ENCODE measurements around the gene ATAD3B. TPM values are rescaled to one million over a fixed set of nuclear protein-coding genes. Genes with fewer than 3 reads are reported as not detected.

ATAD3B gene
- total RNA-seq, 1 donor from 2014 or later, result 63.0 TPM

DNA sequence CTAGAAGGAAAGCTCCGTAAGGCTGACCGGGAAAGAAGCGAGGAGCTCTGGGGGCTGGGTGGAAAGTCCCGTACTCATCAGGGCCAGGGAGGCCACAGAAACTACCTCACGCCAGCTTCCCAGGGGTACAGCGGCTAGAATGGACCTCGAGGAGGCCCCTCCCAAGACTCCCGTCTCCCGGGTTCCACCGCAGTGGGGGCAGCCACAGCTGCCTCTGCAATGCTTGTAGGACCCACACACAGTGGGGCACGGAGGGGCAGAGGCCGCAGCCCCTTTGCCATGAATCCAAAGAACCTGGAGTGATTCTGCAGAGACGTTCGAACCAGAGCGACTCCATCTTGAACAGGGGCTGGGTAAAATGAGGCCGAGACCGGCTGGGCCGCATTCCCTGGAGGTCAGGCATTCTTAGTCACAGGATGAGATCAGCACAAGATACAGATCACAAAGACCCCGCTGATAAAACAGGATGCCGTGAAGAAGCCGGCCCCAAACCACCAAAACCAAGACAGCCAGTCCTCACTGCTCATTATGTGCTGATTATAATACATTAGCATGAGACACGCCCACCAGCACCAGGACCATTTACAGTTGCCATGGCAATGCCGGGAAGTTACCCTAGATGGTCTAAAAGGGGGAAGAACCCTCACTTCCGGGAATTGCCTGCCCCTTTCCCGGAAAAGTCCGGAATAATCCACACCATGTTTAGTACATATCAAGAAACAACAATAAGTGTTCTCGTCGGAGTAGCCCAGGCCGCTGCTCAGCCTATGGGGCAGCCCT, 48.9 kb upstream of the ATAD3B start:
- H3K36me3 Mint-ChIP-seq (ENCODE audit: low read depth, unreplicated experiment), result peaks cover 3% of the 10 kb centered on the region
- Histone ChIP-seq H3K27me3 (ENCODE audit: insufficient read depth, low read length) (no peaks in the 10 kb centered on the region), H3K9me3 (ENCODE audit: insufficient read depth, low read depth, low read length) (no peaks in the 10 kb centered on the region), H2AFZ (ENCODE audit: low read depth, low read length) (peak overlapping the region; percentile 62), H3K27ac (ENCODE audit: low read depth, low read length) (no peak overlapping the region), H4K20me1 (ENCODE audit: insufficient read depth, low read length) (no peaks in the 10 kb centered on the region), H3K9ac (ENCODE audit: low read length) (no peak overlapping the region), H3K4me3 (ENCODE audit: insufficient read depth, low read depth, low read length) (no peak overlapping the region), H3K4me2 (ENCODE audit: low read length) (peak overlapping the region; percentile 16), H3K36me3 (ENCODE audit: insufficient read depth, low read length) (no peaks in the 10 kb centered on the region), H3K79me2 (ENCODE audit: insufficient read depth, low read length) (no peaks in the 10 kb centered on the region), H3K4me1 (ENCODE audit: insufficient read depth, low read length) (peaks cover 12% of the 10 kb centered on the region)
- H3K4me3 Mint-ChIP-seq (ENCODE audit: unreplicated experiment), result peak overlapping the region; percentile 50
- FAIRE-seq, result no peak
- peak; percentile 54 for DNase-seq (ENCODE audit: low read depth)
- no peak for TF ChIP-seq CTCF (IDR thresholded peaks at IDR 0.05; ENCODE audit: insufficient read depth, low read depth, low read length)
- TF ChIP-seq EZH2 (IDR thresholded peaks at IDR 0.05; ENCODE audit: insufficient read depth, low read length), result no peak
- peaks cover 2% of the 10 kb centered on the region for H3K27me3 Mint-ChIP-seq (ENCODE audit: low read depth, unreplicated experiment)
- peaks cover 14% of the 10 kb centered on the region for H3K4me1 Mint-ChIP-seq (ENCODE audit: low read depth, unreplicated experiment)
- peak overlapping the region; percentile 87 for H3K27ac Mint-ChIP-seq (ENCODE audit: unreplicated experiment)
- H3K9me3 Mint-ChIP-seq (ENCODE audit: unreplicated experiment), result no peaks in the 10 kb centered on the region

- Histone ChIP-seq H4K20me1 (ENCODE audit: insufficient read depth, low read length) (no peaks in the 10 kb centered on the region), H3K4me1 (ENCODE audit: insufficient read depth, low read length) (peaks cover 12% of the 10 kb centered on the region), H3K27me3 (ENCODE audit: insufficient read depth, low read length) (no peaks in the 10 kb centered on the region), H3K9me3 (ENCODE audit: insufficient read depth, low read depth, low read length) (no peaks in the 10 kb centered on the region), H3K4me3 (ENCODE audit: insufficient read depth, low read depth, low read length) (no peak overlapping the region), H2AFZ (ENCODE audit: low read depth, low read length) (no peak overlapping the region), H3K36me3 (ENCODE audit: insufficient read depth, low read length) (no peaks in the 10 kb centered on the region), H3K79me2 (ENCODE audit: insufficient read depth, low read length) (no peaks in the 10 kb centered on the region), H3K27ac (ENCODE audit: low read depth, low read length) (no peak overlapping the region), H3K9ac (ENCODE audit: low read length) (no peak overlapping the region), H3K4me2 (ENCODE audit: low read length) (peak overlapping the region; percentile 4)
- TF ChIP-seq EZH2 (IDR thresholded peaks at IDR 0.05; ENCODE audit: insufficient read depth, low read length) (no peak), CTCF (IDR thresholded peaks at IDR 0.05; ENCODE audit: insufficient read depth, low read depth, low read length) (no peak)
- H3K27ac Mint-ChIP-seq (ENCODE audit: unreplicated experiment), result peak overlapping the region; percentile 87
- H3K36me3 Mint-ChIP-seq (ENCODE audit: low read depth, unreplicated experiment), result peaks cover 3% of the 10 kb centered on the region
- H3K27me3 Mint-ChIP-seq (ENCODE audit: low read depth, unreplicated experiment), result peaks cover 2% of the 10 kb centered on the region
- peak overlapping the region; percentile 50 for H3K4me3 Mint-ChIP-seq (ENCODE audit: unreplicated experiment)
- H3K9me3 Mint-ChIP-seq (ENCODE audit: unreplicated experiment), result no peaks in the 10 kb centered on the region
- FAIRE-seq, result no peak
- no peak for DNase-seq (ENCODE audit: low read depth)
- peaks cover 13% of the 10 kb centered on the region for H3K4me1 Mint-ChIP-seq (ENCODE audit: low read depth, unreplicated experiment)
These were observed 48.3 kb upstream of the ATAD3B start for GRCh38 chr1:1423245-1423597.

GRCh38 chr1:1424707-1425106, 46.9 kb upstream of the ATAD3B start:
- H3K36me3 ChIP-seq (ENCODE audit: insufficient read depth, low read length), result no peaks in the 10 kb centered on the region
- DNase-seq (ENCODE audit: low read depth) (no peak), FAIRE-seq (no peak)
- Mint-ChIP-seq H3K9me3 (ENCODE audit: unreplicated experiment) (no peaks in the 10 kb centered on the region), H3K27ac (ENCODE audit: unreplicated experiment) (no peak overlapping the region), H3K36me3 (ENCODE audit: low read depth, unreplicated experiment) (no peaks in the 10 kb centered on the region), H3K27me3 (ENCODE audit: low read depth, unreplicated experiment) (peaks cover 2% of the 10 kb centered on the region), H3K4me3 (ENCODE audit: unreplicated experiment) (no peak overlapping the region), H3K4me1 (ENCODE audit: low read depth, unreplicated experiment) (peaks cover 16% of the 10 kb centered on the region)
- H3K4me1 ChIP-seq (ENCODE audit: insufficient read depth, low read length), result peaks cover 12% of the 10 kb centered on the region
- H3K4me3 ChIP-seq (ENCODE audit: insufficient read depth, low read depth, low read length), result no peak overlapping the region
- no peak overlapping the region for H3K4me2 ChIP-seq (ENCODE audit: low read length)
- H2AFZ ChIP-seq (ENCODE audit: low read depth, low read length), result no peak overlapping the region
- no peaks in the 10 kb centered on the region for H3K79me2 ChIP-seq (ENCODE audit: insufficient read depth, low read length)
- no peaks in the 10 kb centered on the region for H3K27me3 ChIP-seq (ENCODE audit: insufficient read depth, low read length)
- no peak overlapping the region for H3K27ac ChIP-seq (ENCODE audit: low read depth, low read length)
- H4K20me1 ChIP-seq (ENCODE audit: insufficient read depth, low read length), result no peaks in the 10 kb centered on the region
- H3K9me3 ChIP-seq (ENCODE audit: insufficient read depth, low read depth, low read length), result no peaks in the 10 kb centered on the region
- no peak overlapping the region for H3K9ac ChIP-seq (ENCODE audit: low read length)
- no peak for TF ChIP-seq CTCF (IDR thresholded peaks at IDR 0.05; ENCODE audit: insufficient read depth, low read depth, low read length)
- TF ChIP-seq EZH2 (IDR thresholded peaks at IDR 0.05; ENCODE audit: insufficient read depth, low read length), result no peak
